HG03039 (cell line): Measurements from ENCODE around the gene SPON1.

Experiments used
- ATAC-seq: cut with Tn5 transposase; IDR thresholded peaks from one replicate; pipeline ENCODE4 v1.9.1; 2021; ENCODE audit warnings: mild to moderate bottlenecking, moderate library complexity; ENCODE audit not compliant: unreplicated experiment

SPON1 gene

GRCh38 chr11:14308897-14309387, 346.4 kb downstream of the SPON1 start:
- no peak for ATAC-seq

DNA sequence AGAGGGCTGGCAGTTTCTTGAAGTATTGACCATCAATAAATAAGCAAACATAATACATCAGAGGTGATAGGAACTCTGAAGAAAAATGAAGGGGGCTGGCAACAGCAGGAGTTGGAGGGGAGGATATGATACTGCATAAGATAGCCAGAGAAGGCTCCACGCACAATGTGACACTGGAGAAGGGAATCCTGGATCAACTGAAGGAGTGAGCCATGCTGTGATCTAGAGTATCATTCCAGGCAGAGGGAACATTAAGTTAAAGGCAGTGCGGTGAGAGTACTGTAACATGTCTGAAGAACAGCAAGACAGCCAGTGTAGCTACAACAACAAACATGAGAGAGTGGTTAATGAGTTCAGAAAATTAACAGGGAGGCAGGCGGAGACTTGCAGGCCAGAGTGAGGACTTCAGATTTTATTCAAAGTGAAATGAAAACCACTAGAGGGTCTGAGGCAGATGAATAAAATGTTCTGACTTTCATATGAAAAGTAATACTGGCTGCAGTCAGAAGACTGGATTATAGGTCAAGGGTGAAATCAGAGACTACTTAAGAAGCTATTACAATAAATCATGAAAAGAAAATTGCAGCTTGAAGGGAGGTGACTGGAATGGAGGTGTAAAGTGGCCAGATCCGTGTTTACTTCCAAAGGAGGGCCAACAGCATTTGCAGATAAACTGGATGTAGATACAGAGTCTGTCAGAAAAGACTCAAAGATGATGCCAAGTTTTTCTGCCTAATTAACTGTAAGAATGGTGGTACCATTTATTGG, 347.1 kb downstream of the SPON1 start:
- ATAC-seq: no peak

- ATAC-seq: no peak
These were observed 348.2 kb downstream of the SPON1 start for GRCh38 chr11:14310679-14311078.

GRCh38 chr11:14312736-14313438, 350.4 kb downstream of the SPON1 start:
- ATAC-seq: no peak

DNA sequence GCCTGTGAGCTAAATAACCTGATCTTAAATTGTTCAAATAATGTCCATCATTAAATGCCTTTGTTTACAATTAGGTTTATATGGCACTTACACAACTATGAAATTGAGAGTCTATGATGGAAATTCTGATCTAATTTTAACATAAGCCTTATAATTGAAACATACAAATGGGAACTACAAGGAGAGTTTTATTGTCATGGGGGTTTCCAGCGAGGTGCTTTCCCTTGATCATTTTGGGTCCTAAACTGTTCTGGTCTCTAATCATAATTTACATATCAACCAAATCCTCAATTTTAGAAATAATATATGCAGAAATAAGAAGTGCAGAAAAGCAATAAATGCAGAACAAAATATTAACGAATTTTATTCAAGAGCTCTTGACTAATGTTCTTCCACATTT, 351.6 kb downstream of the SPON1 start:
- no peak for ATAC-seq

- no peak for ATAC-seq
These were observed 352.6 kb downstream of the SPON1 start for GRCh38 chr11:14315130-14315529.
